ENCODE data around the gene KRT79.

- TF ChIP-seq CTCF (IDR thresholded peaks at IDR 0.05; ENCODE audit: poor library complexity) (no peak), EZH2phosphoT487 (IDR thresholded peaks at IDR 0.05; ENCODE audit: low read depth, severe bottlenecking, unreplicated experiment) (no peak), EZH2 (IDR thresholded peaks at IDR 0.05; ENCODE audit: borderline replicate concordance) (no peak)
These were observed 39.4 kb upstream of the KRT79 start for GRCh38 chr12:52873513-52873831.
